ENCODE data around the gene DDX6. TPM values are rescaled to one million over a fixed set of nuclear protein-coding genes. Genes with fewer than 3 reads are reported as not detected.

Gene DDX6, protein sequence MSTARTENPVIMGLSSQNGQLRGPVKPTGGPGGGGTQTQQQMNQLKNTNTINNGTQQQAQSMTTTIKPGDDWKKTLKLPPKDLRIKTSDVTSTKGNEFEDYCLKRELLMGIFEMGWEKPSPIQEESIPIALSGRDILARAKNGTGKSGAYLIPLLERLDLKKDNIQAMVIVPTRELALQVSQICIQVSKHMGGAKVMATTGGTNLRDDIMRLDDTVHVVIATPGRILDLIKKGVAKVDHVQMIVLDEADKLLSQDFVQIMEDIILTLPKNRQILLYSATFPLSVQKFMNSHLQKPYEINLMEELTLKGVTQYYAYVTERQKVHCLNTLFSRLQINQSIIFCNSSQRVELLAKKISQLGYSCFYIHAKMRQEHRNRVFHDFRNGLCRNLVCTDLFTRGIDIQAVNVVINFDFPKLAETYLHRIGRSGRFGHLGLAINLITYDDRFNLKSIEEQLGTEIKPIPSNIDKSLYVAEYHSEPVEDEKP
- 255 and 256 TPM in 2 replicates for total RNA-seq
- 171 TPM for total RNA-seq (2013)
- polyA plus RNA-seq: 36.7 and 81.0 TPM in 2 replicates
- polyA minus RNA-seq: 89.3 and 135 TPM in 2 replicates

DNA sequence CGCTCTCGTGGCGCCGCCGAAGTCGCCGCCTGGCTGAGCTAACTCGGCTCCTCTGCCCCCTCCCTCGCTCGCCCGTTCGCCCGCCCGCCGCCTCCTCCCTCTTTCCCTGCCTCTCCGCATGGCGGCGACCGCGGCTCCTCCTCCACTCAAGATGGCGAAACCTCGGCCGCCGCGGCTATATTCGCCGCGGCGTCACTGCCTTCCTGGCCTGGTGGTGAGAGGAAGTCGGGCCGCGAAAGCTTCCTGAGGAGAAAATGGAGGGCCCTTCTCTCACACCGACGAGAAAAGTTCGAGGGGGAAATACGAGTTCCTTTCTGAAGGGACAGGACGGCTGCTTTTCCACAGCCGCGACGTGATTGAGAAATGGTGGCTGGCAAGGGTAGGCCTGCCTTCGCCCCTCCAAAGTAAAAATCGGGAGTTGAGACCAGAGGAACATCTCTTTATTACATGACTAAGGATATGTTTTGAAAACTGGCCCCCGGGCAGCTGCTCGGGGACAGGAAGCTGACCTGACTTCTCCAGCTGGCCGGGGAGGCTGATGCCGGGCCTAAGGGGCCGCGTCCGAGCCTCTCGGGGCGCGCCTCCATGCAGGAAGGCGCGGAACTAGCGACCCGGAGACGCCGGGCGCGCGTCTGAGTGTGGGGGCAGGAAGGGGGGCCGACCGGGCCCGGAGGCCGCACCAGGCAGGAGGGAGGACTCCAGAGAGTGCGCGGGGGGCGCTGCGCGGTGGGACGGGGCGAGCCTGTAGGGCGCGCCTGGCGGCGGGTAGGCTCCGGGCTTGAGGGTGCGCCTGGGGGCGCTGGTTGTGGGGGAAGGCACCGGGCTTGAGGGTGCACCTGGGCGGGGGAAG lies at the start of gene DDX6:
TSS of gene DDX6 (minus strand) at position 54 of the 850 bp plus-strand sequence. CDS start 4,913 bp downstream, outside the sequence.
- no peaks in the 10 kb centered on the region for H3K27me3 Mint-ChIP-seq
- Histone ChIP-seq H3K9ac (ENCODE audit: low read length) (peak within 1 kb of the TSS; percentile 98), H3K27me3 (replicated peaks in 1 of 4; ENCODE audit: control extremely low read depth in 1 of 4, control insufficient read depth in 3 of 4, insufficient read depth in 4 of 4, low read length in 3 of 4) (no peaks in the 10 kb centered on the region), H3K4me3 (ENCODE audit: control extremely low read depth in 1 of 5, extremely low read depth in 1 of 5, insufficient read depth in 1 of 5, low read depth in 2 of 5, low read length in 4 of 5) (peak within 1 kb of the TSS; percentile 74 to 97 (median 94)), H3K79me2 (ENCODE audit: control insufficient read depth, insufficient read depth, low read length) (peaks cover 57% of the 10 kb centered on the region), H4K20me1 (ENCODE audit: control insufficient read depth, insufficient read depth, low read length, poor library complexity, severe bottlenecking) (peaks cover 39% of the 10 kb centered on the region), H2AFZ (ENCODE audit: insufficient read depth, low read depth, low read length, poor library complexity, severe bottlenecking) (peak within 1 kb of the TSS; percentile 80), H3K27ac (ENCODE audit: low read length in 2 of 2) (peak within 1 kb of the TSS; percentile 98 to 100), H3K4me1 (ENCODE audit: control insufficient read depth in 2 of 2, insufficient read depth in 2 of 2, low read length in 2 of 2) (peaks cover 35 to 47% of the 10 kb centered on the region in 2 donors), H3K36me3 (replicated peaks in 1 of 2; ENCODE audit: control extremely low read depth in 1 of 2, control insufficient read depth in 1 of 2, extremely low read depth in 1 of 2, insufficient read depth in 2 of 2, low read length in 1 of 2) (peaks cover 2 to 3% of the 10 kb centered on the region in 2 experiments), H3K4me2 (replicated peaks; ENCODE audit: low read depth, low read length, poor library complexity, severe bottlenecking) (peak within 1 kb of the TSS; percentile 77), H3K9me3 (ENCODE audit: control extremely low read depth in 1 of 3, control insufficient read depth in 2 of 3, insufficient read depth in 1 of 3, low read length in 2 of 3) (no peaks in the 10 kb centered on the region)
- no peak for TF ChIP-seq EZH2 (IDR thresholded peaks at IDR 0.05; ENCODE audit: borderline replicate concordance, insufficient read depth, low read depth, low read length, poor library complexity, severe bottlenecking)
- TF ChIP-seq, protein P1, sequence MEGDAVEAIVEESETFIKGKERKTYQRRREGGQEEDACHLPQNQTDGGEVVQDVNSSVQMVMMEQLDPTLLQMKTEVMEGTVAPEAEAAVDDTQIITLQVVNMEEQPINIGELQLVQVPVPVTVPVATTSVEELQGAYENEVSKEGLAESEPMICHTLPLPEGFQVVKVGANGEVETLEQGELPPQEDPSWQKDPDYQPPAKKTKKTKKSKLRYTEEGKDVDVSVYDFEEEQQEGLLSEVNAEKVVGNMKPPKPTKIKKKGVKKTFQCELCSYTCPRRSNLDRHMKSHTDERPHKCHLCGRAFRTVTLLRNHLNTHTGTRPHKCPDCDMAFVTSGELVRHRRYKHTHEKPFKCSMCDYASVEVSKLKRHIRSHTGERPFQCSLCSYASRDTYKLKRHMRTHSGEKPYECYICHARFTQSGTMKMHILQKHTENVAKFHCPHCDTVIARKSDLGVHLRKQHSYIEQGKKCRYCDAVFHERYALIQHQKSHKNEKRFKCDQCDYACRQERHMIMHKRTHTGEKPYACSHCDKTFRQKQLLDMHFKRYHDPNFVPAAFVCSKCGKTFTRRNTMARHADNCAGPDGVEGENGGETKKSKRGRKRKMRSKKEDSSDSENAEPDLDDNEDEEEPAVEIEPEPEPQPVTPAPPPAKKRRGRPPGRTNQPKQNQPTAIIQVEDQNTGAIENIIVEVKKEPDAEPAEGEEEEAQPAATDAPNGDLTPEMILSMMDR (IDR thresholded peaks at IDR 0.05): no peak
- intact Hi-C loops (cut with micrococcal nuclease): loop anchor here (1.0 to 5.0 kb wide), 6 partner anchors 48 to 354 kb away; partner anchors contain the start of genes CXCR5, HINFP, KMT2A and RPS25
- H3K27ac Mint-ChIP-seq: peak within 1 kb of the TSS; percentile 100
- peak; percentile 93 for DNase-seq
- H3K9me3 Mint-ChIP-seq (ENCODE audit: insufficient read depth): no peaks in the 10 kb centered on the region
- CTCF ChIA-PET: interaction anchor here (0.7 to 6.8 kb wide), 30 partner anchors 9 to 168 kb away, joined by 3 to 119 read pairs (median 6); partner anchors contain the start of genes BCL9L and UPK2
- ATAC-seq (ENCODE audit: low read depth): peak; percentile 59
- H3K4me1 Mint-ChIP-seq: peaks cover 32% of the 10 kb centered on the region
- POLR2A ChIA-PET: interaction anchor here (0.5 to 5.7 kb wide), 34 partner anchors 8 to 976 kb away, joined by 3 to 97 read pairs (median 4); partner anchors contain the start of gene BCL9L
- WGBS (ENCODE audit: insufficient coverage): under 1% methylated on average over 80 of the region's 81 CpGs
- H3K4me3 Mint-ChIP-seq: peak within 1 kb of the TSS; percentile 100

Data from B cell (primary cell).